ENCODE measurements around the gene CLK3.

Gene CLK3

DNA sequence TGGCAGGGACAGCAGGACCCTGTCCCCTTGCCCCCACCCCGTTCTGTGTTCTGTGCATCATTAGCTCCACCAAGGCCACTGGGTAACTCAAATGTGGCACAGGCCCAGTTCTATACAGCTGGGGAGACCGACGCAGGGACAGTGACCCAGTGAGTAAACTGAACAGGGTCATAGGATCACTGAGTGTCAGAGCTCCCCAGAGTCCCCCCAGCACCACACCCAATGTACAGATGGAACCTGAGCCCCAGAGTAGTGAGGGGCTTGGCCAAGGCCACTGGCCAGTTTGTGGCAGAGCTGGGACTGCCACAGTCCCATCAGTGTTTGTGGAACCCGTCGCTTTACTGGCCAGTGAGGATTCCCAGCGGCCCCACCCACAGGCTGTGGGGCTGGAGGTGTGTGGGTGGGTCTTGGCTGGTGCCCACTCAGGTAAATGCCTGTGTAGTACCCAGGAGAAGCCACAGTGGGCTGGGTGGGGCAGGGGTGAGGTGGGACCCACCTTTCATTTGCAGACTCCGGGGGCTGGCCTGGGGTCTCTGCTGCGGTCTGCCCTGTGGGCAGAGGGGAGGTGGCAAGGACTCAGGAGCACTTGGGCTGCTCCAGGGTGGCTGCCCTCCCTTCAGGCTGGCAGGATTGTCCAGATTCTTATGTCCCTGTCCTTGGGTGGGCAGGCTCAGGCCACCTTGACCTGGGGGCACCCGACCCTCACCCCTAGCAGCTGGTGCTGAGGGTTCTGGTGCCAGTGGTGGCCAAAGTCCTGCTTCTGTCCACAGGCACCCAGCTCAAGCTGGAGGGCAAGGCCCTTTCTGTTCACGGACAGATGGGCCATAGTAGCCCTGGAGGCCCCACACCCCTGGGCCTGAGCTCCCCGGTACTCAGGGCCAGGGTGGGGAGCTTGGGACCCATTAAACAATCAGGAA is 11.6 kb upstream of the CLK3 start:
- DNase-seq, result no peak

DNA sequence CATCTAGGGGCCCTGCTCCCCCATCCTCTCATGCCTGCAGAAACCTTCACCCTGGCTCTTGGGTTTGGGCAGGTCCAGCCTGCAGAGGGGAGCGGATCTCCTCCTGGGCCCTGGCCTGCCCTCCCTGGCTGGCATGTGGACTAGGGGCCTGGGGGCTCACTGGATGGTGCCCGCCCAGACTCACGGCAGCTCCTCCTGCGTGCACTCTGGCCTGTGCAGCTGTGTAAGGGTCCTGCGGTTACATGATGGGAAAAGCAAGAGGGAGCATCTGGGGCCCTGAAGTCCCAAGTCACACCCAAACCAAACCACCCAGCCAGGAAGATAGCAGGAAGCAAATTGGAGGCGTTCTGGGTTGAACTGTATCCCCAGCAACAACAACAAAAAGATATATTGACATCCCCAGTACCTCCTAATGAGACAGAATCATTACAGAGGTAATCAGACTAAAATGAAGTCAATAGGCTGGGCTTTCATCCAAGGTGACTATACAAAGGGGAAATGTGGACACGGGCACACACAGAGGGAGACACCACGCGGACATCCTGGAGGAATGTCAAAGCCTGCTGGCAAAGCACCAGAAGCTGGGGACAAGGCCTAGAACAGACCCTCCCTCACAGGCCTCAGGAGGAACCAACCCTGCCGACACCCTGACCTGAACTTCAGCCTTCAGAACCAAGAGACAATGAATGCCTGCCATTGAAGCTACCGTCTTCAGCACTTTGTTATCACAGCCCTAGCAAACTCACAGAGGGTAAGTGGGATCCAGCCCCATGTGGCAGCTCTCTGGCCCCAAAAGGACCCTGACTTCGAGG is 10.4 kb upstream of the CLK3 start:
- DNase-seq, result no peak

DNA sequence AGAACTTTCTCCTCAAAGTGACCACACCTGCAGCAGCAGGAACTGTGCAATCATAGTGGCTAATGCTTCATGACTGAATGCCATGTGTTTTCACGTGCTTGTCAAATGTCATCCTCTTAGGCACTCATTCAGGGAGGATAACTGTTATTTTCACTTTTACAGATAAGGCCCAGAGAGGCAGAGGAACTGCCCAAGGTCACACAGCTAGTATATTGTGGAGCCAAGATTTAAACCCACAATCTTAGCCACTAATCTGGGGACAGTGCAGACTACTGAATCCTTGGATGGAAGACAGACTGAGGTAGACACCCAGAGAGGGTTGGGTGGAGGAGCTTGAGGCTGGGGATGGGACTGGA is 9.9 kb upstream of the CLK3 start:
- DNase-seq, result no peak

DNA sequence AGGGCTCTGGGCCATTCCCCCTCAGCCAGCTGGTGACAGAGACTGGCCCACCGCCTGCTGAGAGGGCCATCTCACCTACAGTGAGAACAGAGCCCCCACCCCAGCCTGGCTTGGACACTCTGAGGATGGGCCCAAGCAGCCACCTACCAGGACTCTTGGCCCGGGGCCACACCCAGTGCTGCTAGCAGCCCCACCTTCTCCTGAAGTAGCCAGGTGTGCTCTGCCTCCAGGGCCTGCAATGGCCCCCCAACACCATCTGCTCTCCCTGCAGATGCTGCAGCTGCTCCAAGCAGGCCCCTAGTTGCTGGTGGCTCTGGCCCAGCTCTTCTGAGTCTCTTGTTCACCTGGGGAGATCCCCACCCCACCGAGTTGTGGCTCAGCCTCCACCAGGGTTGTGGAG is 6.8 kb upstream of the CLK3 start:
- no peak for DNase-seq

DNA sequence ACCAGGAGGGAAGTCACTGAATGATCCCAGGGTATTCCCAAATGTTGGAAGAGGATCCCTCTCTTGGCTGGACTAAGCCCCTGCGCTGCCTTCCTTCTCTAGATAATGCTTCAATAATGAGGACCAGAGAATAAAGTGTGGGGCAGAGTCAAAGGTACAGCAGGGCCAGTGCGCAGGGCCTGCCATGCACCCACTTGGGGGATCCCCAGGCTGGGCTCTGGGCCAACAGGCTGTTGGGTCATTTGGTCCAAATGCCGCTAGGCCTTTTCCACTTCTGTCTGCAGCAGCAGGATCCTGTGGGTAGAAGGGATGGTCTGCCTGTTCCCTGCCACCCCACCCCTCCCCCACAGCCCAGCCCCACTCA is 5.7 kb upstream of the CLK3 start:
- no peak for DNase-seq

DNA sequence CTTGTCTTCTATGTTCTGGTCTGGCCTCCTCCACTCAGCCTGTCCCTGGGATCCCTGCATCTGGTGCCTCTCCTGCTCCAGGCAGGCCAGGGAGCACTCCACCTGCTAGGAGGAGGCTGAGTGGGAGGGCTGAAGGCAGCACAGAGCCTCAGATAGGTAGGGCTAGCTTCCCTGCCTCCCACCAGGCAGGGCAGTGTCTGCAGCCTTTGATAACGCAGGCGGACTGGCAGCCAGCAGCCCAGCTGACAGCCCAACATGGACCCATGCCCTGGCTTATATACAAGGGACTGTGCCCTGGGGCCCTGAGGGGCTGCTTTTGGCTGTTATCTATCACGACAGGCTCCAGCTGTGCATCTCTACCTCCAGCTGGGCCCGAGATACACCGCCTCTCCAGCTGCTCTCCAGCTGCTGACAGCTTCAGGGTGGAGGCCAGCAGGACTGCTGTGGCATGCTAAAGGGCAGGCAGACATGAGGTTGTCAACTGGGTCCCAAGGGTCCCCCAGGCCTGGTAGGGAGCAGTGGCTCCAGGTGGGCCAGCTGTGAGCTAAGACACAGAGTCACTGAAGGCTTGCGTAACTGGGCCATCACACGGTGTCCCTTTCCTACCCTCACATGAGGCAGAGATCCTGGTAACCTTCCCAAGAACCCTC is 5.2 kb upstream of the CLK3 start:
- DNase-seq, result no peak

DNA sequence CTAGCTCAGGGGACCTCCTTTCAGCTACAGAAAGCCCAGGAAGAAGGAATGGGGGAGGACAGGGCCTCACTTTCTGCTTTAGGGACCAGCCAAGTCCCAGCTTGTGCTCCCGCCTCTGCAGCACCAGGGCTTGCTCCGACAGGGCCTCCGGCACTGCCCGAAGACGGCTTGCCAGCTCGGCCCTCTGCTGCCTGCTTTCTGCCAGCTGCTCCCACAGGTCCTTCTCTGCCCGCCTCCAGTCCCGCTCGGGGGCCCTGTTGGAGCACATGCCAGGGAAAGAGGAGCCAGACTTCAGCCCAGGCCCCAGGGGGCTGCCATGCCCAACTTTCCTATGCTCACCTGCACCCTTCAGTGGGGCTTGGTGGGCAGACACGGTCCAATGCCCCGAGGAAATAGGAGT is 4.3 kb upstream of the CLK3 start:
- no peak for DNase-seq

DNA sequence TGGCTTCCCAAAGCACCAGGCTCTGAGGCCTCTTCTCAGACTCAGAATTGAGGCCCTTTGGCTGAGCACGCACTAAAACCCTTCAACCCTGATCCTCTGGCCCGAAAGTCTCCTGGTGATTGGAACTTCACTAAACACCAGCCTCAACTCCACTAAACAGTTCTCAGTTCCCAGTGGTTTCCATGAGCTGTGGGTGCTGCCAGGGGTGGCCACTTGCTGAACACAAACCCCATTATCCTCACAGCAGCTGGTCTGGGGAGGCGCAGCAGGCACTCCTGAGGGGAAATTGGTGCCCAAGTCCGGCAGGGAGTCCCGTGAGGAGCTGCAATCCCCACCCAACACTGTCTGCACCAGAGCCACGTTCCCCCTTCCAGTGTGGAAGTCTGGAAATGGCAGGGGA is 3.8 kb upstream of the CLK3 start:
- DNase-seq, result no peak

DNA sequence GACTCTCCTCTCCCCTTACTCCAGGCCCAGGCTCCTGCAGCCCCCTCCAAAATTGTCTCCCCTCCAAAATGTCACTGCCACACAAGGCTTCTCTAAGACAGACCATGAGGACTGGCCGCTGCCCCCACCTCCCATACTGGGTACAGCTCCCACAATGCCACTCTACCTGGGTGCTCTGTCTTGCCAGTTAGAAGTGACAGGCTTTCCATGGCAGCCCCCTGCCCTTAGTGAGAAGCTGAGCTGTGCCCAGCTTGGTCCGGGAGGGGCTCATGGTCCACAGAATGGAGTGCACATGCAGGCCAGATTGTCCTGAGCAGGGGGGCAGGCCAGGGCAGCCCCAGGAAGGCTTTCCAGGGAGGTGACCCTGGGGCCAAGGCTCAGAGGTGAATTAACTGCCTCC is 3.0 kb upstream of the CLK3 start:
- DNase-seq, result no peak

DNA sequence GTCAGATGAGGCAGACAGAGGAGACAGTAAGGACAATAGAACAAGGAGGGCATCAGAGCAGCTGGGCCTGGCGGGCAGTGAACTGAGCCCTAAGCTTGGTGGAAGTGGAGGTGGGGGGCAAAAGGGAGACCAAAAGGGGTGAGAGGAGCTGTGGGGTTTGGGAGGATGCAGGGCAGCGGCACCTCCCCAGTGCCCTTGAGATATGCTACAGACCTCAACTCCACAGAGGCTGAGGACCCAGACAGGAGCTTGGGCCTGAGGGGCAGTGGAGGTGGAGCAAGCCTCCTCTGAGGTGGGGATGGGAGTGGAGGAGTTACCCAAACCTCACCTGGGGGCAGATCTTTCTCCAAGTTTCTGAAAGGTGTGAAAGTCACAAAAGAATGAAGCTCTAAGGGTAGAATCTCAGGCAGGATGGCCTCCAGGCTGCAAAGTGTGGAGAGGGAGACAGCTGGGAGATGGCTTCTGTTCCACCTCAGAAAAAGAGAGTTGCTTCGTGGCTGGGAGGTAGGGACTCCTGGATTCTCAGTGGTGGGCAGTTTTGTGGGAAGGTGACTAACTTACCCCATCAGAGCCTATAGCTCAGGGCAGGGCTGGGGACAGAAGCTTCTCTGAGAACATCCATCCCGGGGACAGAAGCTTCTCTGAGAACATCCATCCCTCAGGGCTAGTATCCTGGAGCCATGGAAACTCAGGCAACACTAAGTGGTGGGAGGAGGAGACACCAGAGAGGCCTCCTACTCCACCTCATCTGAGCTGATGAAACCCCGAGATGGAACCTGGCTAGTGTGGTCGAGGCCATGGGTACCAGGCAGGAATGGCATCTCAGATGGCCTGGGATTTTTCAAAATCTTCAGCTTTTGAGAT is 2.3 kb upstream of the CLK3 start:
- no peak for DNase-seq

DNA sequence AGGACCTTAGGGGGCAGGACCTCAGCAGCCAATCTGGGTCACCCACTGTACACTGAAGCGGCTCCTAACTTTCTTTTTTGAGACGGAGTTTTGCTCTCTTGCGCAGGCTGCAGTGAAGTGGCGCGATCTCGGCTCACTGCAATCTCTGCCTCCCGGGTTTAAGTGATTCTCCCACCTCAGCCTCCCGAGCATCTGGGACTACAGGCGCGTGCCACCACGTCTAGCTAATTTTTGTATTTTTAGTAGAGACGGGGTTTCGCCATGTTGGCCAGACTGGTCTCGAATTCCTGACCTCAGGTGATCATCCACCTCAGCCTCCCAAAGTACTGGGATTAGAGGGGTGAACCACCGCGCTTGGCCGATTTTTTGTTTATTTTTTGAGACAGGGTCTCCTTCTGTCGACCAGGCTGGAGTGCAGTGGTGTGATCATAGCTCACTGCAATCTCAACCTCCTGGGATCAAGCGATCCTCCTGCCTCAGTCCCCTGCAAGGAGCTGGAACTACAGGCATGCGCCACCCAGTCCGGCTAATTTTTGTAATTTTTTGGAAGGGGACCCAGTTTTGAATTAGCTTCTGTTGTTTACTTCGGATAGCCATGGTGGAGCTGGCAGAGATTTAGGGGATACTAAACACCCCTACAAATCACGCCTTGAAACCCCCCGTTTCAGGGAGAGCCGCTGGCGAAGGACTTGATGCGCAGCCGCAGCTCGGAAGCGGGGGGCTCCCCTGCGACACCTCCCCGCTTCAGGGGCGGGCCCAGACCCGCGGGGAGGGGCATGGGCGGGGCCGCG is 1.5 kb upstream of the CLK3 start:
- DNase-seq, result no peak

DNA sequence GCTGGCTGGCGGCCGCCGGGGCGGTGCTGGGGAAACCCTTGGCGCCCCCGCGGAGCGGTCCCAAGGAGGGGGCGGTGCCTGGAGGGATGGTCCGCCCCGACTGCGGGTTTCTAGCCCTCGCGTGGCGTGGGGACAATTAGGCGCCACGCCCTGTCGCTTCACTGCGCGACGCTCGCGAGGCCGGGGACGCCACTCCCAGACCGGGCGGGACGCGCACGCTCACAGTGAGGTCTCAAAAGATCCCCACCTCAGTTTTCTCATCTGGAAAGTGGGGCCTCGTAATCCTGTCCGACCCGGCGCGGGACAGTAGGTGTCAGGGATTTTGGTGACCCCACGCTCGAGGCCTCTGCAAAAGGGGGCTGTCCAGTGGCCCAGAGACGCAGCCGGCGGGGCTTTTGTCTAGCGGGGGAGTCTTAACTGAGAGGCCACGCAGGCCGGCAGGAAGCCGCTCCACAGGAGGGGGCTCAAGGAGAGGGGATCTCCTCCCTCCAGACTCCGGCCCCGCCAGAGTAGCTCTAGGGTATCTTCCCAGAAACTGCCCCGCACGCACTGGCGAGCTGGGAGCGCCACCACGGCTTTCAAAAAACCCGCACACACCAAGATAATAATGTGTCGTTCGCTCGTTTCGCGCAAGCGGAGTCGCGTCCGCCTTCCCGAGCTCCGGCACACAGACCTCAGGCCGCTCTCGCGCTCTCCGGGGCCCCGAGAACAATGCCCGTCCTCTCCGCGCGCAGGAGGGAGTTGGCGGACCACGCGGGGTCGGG is 710 bp upstream of the CLK3 start:
- peak; percentile 89 for DNase-seq

DNA sequence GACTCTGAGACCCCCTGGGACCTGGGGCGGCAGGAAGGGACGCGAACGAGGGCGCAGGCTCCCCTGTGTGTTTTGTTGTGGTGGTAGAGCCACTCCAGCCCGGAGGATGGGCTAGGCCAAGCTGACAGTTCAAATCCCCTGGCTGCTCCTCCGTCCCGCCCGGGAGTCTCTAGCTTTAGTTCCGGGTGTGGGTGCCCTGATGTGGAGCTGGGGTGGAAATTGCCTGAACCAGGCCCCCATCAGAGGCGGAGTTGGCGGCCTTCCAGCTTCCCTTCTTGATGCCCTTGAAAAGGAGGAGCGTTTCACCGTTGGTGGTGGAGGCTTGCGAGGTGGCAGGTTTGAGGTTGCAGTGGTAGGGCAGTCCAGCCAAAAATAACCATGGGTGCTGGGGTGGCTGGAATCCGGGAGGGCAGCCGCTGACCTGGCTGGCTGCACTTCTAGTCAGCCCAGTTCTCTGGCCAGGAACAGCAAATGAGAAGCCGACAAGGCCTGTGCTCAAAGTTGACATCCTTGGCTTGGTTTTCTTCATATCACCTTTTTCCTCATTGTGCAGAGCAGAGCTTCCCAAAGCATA is 817 bp downstream of the CLK3 start:
- peak; percentile 80 for DNase-seq

DNA sequence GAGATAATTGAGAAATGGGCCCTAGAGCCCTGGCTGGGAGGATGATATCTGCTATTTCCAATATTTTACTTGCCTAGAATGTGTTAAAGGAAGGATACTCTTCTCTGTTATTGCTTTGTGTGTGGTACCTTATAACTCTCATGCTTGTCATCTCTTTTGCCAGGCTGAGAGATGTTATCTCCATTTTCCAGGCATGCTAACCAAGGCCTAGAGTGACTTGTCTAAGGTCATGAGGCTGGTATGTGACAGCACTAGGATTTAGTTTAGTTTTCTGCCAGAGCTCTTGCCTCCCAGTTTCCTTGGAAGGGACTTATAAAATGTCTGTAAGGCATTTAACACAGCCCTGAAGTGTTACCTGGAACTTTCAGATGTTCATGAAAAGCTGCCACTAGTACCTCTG is 1.4 kb downstream of the CLK3 start:
- no peak for DNase-seq

DNA sequence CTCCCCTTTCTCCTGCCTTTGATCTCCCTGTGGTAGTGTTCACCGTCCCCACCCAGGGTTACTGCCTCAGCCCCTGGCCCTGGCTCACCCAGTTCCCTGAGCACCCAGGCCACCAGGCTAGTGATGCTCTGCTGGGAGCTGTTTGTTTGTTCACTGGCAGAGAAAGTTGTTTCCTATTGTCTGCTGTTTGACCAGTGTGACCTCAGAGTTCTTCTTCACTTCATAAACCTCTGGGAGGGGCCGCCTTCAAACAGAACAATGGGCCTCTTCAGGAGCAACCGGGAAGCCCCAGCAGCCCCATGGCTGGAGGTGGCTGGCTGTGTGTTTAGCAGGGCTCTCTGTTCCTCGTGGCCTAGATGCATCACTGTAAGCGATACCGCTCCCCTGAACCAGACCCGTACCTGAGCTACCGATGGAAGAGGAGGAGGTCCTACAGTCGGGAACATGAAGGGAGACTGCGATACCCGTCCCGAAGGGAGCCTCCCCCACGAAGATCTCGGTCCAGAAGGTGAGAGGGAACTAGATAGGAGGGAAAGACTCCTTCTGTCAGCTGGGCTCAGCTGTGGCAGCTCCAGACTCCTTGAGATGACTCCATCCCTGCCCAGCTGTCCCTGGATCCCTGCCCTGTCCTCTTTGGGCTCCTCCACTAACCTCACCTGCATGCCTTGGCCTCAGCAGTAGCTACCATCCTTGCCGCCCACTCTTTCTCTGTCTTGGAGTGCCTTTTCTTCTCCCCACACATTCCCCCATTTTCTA is 3.4 kb downstream of the CLK3 start:
- no peak for DNase-seq

DNA sequence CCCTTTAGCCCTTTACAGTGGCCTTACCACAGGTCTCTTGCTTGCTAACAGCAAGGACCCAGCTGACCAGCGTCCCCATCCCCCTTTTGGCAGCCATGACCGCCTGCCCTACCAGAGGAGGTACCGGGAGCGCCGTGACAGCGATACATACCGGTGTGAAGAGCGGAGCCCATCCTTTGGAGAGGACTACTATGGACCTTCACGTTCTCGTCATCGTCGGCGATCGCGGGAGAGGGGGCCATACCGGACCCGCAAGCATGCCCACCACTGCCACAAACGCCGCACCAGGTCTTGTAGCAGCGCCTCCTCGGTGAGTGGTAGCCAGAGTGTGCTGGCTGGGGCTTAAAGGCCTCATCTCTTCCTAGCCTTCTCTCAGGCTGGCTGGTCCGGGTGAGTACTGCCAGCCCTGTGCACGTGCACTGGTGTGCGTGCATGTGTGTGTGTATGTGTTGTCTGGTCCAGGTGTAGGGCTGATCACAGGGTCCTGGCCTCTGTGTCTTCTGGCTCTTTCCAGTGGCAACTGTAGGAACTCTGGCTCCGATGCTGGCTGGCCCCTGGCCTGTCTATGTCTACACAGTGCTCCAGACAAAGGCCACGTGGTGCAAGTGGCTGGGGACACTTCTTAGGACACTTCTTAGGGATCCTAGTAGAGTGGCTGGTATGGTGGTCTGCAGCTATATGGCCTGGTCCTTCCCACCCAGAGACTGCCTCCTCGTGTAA is 4.4 kb downstream of the CLK3 start:
- no peak for DNase-seq

DNA sequence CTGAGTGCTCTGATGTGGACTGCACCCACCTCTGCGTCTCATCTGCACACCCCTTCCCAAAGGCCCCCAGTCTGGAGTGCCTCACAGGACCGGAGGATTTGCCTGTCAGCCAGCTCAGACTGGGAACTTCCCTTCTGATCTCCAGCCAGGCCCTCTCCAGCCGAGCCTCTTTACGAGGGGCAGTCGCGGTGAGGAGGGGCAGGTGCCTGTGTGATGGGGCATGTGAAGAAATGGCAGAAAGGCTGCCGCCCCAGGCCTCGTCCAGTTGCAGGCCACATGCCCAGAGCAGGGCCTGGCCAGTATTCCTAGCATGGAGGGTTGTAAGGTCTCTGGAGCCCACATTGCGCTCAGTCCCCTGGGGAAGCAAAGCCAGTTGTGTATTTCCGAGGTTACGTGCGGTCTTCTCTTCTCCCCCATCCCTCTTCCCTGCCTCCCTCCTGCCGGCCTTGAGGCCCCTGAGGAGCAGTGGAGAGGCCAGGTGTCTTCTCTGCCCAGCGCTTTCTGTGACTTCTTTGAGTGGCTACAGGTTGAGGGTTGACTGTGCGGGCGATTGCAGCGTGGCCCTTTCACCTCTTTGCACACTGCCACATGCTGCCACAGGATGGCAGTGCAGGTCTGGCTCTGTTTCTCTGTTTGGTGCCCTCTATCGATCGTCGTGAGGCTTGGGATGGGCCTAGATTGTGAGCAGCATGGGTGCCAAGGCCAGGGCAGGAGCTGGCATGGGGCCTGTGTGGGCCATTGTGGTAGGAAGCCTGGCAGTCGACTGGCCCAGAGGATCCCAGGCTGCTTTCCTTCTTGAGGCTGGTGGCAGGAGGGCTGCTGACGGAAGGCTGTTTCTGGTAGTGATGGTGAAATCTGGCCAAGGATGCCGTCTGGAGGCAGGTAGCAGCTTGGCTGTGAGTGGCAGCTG is 5.3 kb downstream of the CLK3 start:
- peak; percentile 82 for DNase-seq

DNA sequence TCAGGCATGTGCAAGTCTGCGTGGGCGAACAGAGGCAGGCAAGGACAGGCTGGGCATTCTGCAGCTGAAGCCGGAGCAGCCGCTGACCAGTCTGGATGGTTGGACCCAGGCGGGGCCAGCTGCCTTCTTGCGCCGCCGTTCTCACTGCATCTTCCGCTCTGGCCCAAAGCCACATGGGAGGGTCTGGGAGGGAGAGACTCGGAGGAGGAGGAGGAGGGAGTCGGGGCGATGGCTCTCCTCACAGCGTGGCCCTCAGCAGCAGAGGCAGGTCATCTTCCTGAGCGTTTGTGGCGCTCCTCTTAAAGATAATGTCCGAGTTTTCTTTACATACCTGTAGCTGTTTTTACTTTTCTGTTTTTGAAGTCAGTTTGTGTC is 5.9 kb downstream of the CLK3 start:
- no peak for DNase-seq

All from inflammatory macrophage treated with lipopolysaccharide for 4 hours (primary cell).